HEK293T (cell line): ENCODE data around the gene FHIP1A.

ENCODE experiments used
- CTBP1 ChIP-seq: fragments of 450-650 bp; IDR thresholded peaks from 2 replicates; pipeline ENCODE4 v1.6.1; 2016; ENCODE audit warnings: borderline replicate concordance
- ELF4 ChIP-seq: fragments of 450-650 bp; IDR thresholded peaks from 2 replicates; pipeline ENCODE4 v1.6.1; 2017; ENCODE audit warnings: antibody characterized with exemption
- FOXA1 ChIP-seq: fragments of 450-650 bp; IDR thresholded peaks from 2 replicates; pipeline ENCODE4 v1.6.1; 2016; ENCODE audit warnings: mild to moderate bottlenecking
- HDGF ChIP-seq: fragments of 450-650 bp; IDR thresholded peaks from 2 replicates; pipeline ENCODE4 v1.6.1; 2017; ENCODE audit warnings: antibody characterized with exemption, borderline replicate concordance
- NFRKB ChIP-seq: fragments of 450-650 bp; IDR thresholded peaks from 2 replicates; pipeline ENCODE4 v1.6.1; 2016; ENCODE audit warnings: mild to moderate bottlenecking, moderate library complexity
- SP1 ChIP-seq: fragments of 450-650 bp; IDR thresholded peaks from 2 replicates; pipeline ENCODE4 v1.6.1; 2017
- SUZ12 ChIP-seq: fragments of 450-650 bp; IDR thresholded peaks from 2 replicates; pipeline ENCODE4 v1.6.1; 2016; ENCODE audit warnings: mild to moderate bottlenecking
- TARDBP ChIP-seq: fragments of 450-650 bp; IDR thresholded peaks from 2 replicates; pipeline ENCODE4 v1.6.1; 2016

DNA sequence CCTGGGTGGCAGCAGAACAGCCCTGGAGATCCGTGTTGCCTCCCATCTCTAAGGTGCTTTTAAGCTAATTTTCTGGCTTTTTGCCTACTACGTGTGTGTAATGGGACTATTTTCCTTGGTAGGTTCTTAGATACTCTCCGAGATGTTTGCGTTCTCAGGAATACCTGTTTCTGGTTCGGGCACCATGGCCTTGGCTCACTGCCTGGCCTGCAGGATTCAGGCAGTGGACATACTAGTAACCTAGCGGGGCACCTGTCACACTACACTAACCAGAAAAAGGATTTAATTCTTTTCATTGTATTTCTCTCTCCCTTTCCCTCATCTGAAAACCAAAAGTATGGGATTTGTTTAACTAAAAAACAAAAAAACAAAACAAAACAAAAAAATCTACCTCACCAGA is 29.2 kb downstream of the FHIP1A start:
- TF ChIP-seq NFRKB (no peak), ELF4 (no peak), CTBP1 (no peak), TARDBP (no peak), SP1 (no peak), FOXA1 (no peak), HDGF (no peak), SUZ12 (no peak)
